C4-2B (cell line): ENCODE data around the gene GPS2.

Experiments used
- CTCF ChIP-seq: fragments of 450-650 bp; conservative IDR thresholded peaks from 2 replicates; pipeline ENCODE4 v1.5.1; 2017; ENCODE audit warnings: mild to moderate bottlenecking
- ZFX ChIP-seq: fragments of 450-650 bp; IDR thresholded peaks from 2 replicates; pipeline ENCODE4 v1.6.1; 2017

- TF ChIP-seq CTCF: no peak
- TF ChIP-seq ZFX: no peak
These were observed 51.4 kb downstream of the GPS2 start for GRCh38 chr17:7263801-7264078.
